ENCODE data around the gene BRME1.
"Not testable (repeated sequence)": the region's sequence is repeated elsewhere in the genome, so short reads cannot be mapped to it uniquely, and the experiment has no call there.

BRME1 gene

DNA sequence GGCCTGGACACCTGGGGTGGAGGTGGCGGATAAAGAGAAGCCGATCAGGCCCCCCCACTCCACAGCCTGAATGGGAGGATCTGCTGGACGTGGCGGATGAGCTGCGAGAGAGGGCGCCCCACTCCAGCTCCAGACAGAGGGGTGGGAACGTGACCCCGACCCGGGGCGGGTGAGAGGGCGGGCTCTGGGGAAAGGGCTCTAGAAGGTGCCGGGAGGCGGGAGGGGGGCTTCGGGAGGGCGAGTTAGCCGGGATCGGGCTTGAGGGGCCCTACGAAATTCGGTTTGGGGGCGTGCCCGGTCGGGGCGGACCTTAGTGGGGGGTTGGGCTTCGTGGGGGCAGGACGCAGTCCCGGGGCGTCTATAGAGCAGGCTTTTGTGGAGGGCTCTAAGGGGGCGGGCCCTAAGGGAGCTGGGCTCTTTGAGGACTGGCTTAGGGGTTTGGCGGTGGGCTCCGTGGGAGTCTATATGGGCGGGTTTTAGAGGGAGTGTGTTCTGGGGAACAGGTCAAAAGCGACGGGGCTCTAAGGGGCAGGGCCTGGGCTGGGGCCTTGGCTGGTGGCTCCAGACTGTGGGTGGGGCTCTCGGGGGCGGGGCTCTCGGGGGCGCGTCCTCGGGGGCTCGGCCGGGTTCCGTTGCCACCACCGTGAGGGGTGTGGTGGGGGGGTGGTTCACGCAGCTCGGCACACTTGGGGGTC lies 33.1 kb downstream of the BRME1 start:
- in situ Hi-C loops (cut with HindIII; ENCODE audit: low sequenced_read_pairs): no loop called here

DNA sequence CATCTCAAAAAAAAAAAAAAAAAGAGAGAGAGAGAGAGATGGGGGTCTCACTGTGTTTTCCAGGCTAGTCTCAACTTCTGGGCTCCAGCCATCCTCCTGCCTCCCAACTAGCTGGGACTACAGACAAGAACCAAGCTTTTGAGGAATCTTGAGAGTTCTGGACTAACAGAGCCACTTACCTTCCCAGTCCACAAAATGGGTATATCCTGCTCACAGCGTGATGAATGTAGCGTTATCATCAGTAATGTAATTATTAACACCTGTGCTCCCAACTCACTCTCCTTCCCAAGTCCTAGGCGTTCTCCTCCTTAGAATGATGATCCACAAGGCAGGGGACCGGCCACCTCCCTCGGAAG lies 33.6 kb downstream of the BRME1 start:
- in situ Hi-C loops (cut with HindIII; ENCODE audit: low sequenced_read_pairs): no loop called here

DNA sequence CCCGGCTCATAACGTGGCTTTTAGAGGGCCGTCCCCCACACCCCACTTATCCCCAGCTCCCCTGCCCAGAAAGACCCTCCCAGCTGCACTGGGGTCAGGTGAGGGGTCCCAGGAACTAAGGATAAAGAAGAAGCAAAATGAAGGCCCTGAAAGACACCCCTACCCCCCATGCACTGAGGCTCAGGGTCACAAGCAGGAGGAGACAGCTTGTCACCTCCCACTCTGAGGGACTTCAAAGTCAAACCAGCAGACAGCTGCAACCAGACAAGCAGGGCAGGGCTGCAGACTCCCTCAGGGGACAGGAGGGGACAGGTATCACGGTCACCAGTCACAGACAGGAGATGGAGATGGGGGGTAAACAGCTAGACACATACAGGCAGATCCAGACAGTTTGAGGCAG lies 35.0 kb downstream of the BRME1 start:
- in situ Hi-C loops (cut with HindIII; ENCODE audit: low sequenced_read_pairs): no loop called here

DNA sequence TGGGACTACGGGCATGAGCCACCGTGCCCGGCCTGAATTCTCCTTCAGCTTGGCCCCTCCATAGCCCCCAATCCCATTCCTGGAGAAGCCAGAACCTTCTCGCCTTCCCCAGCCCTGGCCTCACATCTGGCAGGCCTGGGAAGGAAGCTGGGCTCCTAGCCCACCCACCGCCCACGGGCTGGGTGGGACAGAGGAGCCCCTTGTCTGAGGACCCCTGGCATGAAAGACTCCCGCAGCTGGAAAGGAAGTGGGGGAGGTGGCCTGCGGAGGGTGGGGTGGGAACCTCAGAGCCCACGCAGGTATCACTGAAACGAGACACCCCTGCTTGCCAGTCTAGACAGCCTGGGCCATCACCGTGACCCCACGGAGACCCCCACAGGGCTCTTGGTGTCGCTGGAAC lies 36.6 kb downstream of the BRME1 start:
- in situ Hi-C loops (cut with HindIII; ENCODE audit: low sequenced_read_pairs): no loop called here

DNA sequence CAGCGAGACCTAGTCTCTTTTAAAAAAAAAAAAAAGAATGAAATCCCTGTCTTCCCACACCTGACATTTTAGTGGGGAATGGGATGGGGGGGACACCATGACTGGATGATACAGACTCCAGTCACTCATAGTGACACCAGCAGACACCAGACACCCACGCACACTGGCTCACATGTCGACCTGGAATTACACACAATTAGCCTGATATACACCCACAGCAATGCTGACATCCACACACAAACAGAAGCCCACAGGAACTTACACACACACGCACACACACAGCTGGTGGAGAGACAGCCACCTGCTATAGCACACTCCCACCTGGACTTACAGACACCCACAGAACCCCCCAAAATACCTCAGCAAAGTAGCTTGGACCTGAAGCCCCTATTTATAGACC lies 37.3 kb downstream of the BRME1 start:
- in situ Hi-C loops (cut with HindIII; ENCODE audit: low sequenced_read_pairs): no loop called here

DNA sequence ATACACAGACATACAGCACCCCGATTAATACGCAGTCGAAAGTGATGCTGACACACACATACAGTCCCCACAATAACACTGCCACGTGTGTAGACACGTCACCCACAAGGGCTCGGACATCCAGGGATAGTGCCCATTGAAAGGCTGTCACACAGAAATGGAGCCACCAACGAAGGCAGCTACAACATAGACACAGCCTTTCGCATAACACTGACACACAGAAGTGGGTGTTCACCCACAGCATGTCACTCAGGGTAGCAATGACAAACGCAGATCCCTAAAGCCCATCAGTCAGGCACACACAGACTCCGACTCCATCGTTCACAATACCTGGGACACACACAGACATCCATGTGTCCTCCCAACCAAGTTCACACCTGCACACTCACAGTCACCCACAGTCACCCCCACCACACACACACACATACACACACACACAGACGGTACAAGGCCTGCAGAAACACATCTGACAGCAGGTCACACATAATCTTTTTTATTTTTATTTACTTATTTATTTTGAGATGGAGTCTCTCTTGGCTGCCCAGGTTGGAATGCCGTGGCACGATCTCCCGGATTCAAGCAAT lies 39.4 kb downstream of the BRME1 start:
- in situ Hi-C loops (cut with HindIII; ENCODE audit: low sequenced_read_pairs): no loop called here

DNA sequence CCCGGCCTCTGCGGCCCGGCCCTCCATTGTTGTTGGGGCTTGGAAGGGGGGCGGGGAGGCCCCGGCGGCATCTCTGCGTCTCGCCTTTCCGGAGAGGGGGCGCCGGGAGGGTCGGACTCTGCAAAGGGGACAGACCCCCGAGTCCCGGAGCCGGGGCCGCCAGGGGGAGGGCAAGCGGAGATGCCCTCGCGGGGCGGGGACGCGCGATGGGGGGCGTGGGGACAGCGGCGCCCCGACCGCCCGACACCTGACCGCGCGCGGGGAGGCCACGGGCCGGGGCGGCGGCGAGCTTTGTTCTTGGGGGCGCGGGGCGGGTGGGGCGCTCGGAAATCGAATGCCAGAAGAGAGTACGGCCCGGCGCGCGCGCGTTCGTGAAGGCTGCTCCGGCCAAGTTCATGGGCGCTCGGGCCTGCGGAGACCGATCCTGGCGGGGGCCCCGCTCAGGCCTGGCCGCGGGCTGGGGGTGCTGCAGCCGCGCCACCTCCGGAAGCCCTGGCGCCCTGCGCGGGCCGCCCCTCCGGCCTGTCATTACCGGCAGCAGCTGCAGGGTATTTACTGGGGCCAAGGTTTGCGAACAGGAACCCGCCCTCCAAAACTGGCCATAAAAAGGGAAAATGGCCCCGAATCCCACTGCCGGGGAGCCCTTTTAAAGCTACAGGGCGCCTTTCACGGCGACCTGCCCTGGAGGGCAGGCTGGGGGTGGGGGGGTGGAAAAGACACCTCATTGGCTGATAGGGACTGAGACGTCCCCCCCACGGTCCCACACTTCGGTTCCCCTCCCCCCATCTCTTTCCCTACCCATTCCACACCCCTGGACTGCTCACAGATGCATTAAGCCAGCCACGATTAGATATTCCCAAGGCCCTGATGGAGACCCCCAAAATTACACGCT lies 40.1 kb downstream of the BRME1 start:
- in situ Hi-C loops (cut with HindIII; ENCODE audit: low sequenced_read_pairs): no loop called here

DNA sequence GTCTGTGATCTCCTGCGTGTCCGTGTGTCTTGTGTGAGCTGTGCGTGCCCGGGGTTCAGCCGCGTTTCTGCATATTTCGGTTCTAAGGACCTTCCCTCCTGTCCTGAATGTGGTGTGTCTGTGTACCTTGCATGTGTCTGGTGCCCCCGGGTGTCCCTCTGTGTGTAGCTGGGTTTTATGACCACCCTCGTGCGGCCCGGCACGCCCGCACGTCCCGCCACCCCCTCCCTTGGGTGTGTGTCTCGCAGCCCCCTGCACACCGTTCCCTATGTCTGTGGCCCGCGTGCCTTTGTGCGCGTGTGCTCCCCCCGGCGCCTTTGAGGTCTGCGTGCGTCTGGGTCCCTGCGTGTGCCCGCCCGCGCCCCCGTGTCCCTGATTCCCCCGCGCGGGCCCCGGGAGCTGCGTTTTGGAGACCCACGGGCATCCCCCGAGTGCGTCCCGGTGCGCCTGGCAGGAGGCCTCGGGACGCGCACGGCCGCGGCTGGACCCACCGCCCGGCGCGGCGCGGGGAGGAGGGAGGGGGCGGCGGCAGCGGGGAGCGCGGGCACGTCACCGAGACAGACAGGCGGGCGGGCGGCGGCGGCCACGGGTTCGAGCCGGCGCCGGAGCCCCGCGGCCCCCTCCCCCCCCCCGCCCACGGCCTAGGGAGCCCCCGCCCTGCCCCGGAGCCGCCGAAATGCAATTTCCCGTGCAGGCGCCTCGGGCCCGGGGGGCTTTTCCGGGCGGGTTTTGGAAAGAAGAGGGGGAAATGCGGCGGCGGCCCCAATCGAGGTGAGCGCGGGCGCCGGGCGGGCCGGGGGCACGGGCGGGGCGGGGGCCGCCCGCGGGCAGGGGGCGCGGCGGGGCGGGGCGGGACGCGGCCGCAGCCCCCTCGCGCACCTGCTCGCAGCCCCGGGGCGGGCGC lies 41.0 kb downstream of the BRME1 start:
- in situ Hi-C loops (cut with HindIII; ENCODE audit: low sequenced_read_pairs): no loop called here

DNA sequence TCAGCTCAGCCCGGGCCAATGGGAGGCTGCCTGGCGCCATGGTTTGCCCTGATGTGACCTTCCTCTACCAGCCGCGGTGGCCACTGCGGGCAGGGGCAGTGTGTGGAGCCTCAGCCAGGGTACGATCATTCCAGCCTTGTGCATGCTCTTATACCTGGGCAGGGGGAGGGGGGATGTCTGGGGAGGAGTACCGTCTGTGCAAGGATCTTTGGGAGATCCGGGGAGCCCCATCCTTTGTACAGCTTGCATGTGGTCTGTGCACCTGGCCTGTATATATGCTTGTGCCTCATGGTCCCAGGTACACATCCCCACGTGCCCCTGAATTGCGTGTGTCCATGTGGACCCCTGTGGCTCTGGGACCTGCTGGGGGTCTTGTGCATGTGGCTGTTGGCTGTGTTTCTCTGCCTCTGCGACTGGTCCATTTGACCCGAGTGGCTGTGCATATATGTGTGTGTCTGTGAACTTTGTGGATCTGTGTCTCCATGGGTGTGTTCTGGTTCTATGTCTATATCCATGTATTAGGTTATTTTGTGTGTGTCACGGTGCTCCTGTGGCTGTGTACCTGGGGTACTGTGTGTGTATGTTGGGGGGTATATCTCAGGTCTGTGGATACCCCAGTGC lies 41.8 kb downstream of the BRME1 start:
- in situ Hi-C loops (cut with HindIII; ENCODE audit: low sequenced_read_pairs): no loop called here

DNA sequence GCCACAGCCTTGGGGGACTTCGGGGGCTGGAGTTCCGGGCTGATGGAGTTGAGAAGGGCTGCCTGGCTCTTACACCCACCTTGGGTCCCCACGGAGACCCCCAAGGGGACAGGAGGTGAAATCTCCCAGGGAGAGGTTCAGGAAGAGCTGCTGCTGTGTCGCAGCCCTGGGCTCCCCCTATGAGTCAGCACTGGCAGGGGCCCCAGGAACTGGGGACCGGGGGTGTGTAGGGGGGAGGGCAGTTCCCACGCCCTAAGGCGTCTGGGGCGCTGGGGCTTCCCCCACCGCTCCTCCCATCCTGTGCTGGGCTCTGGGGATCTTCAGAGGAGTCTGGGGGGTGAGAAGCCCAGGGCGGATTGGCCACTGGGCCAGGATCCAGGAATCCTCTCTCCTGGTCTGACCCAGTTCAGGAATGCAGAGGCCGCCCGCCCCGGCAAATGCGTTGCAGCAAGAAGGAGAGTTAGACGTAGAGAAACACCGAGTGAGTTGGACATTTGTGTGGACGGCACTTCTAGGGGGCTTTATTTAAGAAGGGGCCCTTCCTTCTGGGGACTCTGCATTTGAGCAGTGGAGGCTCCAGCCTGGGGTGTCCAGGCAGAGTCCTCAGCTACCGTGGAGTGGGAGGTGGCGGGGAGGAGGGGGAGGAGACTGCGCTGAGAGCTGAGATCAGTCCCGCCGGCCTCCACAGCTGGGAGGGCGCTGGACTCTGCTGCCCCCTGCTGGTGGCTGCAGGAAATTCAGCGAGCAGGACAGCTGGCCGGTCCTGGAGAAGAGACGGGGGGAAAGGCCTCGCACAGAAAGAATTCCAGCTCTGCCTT lies 44.0 kb downstream of the BRME1 start:
- in situ Hi-C loops (cut with HindIII; ENCODE audit: low sequenced_read_pairs): no loop called here

DNA sequence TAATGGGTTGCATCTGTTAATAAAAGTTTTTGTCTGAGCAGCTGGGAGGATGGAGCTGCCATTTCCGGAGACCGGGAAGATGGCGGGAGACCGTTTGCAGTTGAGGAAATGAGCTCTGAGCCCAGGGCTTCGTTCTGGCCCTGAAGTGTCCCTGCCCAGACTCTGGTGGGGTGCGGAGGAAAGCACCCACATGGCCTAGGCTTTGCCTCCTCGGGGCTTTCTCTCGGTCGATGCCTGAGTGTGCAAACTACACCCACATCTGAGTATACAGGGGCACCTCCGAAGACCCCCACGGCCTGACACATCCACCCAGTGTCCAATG lies 44.6 kb downstream of the BRME1 start:
- in situ Hi-C loops (cut with HindIII; ENCODE audit: low sequenced_read_pairs): no loop called here

DNA sequence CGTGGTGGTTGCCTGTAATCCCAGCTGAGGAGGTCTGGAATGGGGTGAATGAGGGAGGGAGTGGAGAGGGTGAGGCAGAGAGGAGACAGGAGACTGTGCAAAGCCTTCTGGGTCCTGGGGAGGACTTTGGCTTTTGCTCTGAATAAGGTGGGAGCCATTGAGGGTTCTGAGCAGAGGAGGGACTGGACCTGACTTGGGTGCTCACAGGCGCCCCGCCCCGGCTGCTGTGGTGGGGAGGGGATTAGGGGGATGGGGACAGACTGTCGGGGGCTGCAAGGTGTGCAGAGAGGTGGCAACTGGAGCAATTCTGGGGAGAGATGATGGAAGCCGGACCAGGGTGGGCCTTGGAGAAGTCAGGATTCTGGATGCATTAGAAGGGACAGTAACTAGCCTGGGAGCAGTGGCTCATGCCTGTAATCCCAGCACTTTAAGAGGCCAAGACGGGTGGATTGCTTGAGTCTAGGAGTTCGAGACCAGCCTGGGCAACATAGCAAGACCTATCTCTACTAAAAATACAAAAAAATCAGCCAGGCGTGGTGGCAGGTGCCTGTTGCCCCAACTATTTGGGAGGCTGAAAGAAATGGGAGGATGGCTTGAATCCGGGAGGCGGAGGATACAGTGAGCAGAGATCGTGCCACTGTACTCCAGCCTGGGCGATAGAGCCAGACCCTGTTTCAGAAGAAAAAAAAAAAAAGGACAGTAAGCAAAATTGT lies 45.1 kb downstream of the BRME1 start:
- in situ Hi-C loops (cut with HindIII; ENCODE audit: low sequenced_read_pairs): no loop called here

DNA sequence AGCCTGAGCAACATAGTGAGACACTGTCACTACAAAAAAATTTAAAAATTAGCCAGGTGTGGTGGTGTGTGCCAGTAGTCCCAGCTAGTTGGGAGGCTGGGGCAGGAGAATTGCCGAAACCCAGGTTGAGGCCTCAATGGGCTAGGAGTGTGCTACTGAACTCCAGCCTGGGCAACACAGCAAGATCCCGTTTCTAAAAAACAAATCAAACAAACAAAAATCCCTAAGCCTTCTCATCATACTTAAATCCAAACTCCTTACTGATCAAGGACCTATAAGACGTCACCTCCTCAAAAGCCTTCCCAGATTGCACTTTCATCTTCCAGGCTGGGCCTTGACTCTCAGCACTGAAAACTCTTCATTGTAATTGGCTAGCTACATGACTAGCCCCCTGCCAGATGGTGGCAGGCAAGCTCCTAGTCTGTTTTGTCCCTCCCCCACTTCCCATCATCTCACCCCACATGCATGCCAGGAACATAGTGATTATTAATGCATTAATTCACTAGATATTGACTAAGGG lies 46.5 kb downstream of the BRME1 start:
- in situ Hi-C loops (cut with HindIII; ENCODE audit: low sequenced_read_pairs): no loop called here

DNA sequence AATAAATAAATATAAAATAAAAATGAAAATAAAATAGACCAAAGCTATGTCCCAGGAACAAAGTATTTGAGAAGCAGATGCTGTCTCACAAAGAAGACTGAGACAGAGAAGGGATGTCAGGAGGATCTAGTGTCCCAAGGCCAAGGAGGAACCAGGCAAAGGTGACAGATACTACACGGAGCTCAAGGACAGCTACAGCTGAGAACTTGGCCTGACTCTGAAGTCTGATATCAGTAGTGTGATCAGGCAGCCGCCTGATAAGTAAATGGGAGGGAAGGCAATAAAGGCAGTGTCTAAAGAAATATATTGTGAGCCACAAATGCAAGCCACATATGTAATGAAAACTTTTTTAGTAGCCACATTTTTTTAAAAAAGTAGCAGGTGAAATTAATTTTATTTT lies 49.4 kb downstream of the BRME1 start:
- in situ Hi-C loops (cut with HindIII; ENCODE audit: low sequenced_read_pairs): no loop called here

DNA sequence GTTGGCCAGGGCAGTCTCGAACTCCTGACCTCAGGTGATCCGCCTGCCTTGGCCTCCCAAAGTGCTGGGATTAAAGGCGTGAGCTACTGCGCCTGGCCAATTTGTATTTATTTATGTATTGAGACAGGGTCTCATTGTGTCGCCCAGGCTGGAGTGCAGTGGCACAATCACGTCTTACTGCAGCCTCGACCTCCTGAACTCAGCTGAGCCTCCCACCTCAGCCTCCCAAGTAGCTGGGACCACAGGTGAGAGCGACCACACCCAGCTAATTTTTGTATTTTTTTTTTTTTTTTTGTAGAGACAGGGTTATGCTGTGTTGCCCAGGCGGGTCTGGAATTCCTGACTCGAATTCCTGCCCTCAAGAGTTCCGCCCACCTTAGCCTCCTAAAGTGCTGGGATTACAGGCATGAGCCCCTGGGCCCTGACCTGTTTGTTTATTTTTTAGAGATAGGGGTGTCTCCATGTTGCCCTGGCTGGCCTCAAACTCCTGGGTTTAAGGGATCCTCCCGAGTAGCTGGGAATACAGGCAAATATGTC lies 53.7 kb downstream of the BRME1 start:
- in situ Hi-C loops (cut with HindIII; ENCODE audit: low sequenced_read_pairs): not testable (repeated sequence)

DNA sequence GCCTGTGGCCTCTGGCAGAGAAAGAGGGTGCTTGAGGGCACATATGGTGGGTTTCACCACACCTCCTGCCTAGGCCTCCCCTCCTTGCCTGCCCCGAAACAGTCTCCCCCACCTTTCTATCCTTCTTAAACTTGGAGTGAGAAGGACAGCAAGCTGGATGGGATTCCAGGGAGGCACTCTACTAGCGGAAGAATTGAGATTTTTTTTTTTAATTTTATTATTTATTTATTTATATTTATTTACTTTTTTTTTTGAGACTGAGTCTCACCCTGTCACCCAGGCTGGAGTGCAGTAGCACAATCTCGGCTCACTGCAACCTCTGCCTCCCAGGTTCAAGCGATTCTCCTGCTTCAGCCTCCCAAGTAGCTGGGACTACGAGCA lies 54.2 kb downstream of the BRME1 start:
- in situ Hi-C loops (cut with HindIII; ENCODE audit: low sequenced_read_pairs): not testable (repeated sequence)

DNA sequence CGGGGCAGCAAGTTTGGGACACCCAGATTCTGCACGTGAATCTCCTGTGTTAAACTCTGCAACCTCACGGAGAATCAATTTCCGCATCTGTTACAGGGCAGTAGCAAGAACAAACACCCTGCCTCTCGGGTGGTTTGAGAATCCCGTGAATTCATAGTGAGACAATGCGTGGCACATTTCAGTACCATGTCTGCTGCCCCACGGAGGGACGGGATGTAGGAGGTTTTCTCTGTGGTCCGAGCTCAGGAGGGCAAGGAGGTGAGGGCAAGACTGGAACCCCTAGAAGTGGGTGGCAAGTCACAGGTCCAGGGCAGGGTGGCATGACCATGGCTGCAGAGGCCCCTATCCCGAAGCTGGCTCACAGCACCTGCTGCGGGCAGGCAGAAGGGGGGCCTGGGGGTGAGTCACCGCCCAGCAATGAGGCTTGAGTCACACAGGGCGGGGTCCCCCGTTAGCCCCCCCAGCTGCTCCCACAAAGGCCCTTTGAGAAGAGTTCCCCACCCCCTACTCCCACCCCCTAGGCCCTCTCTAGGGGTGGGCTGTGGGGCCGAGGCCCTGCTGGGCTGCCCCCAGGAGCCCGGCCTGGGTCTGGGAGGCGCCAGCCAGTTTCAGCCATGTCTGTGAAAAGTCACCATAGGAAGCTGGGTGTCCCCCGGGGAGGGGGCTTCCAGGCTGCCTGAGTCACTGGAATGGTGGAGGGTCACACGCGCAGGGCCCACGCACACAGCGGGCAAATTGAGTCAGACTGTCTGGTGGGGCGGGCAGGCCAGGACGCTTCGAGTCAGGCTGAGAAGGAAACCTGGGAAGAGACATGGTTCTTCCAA lies 54.8 kb downstream of the BRME1 start:
- in situ Hi-C loops (cut with HindIII; ENCODE audit: low sequenced_read_pairs): no loop called here

Measured in endothelial cell of hepatic sinusoid (primary cell).